ENCODE results near the gene HDAC4. TPM values are rescaled to one million over a fixed set of nuclear protein-coding genes. Genes with fewer than 3 reads are reported as not detected.

Gene HDAC4
- total RNA-seq, 4 donors from 2014 or later: 21.6 to 72.7 (median 35.2) TPM

- peaks cover 0 to 4% (median 4%) of the 10 kb centered on the region in 3 donors for H3K9me3 ChIP-seq
- no peak overlapping the region for H3K4me3 ChIP-seq
- peak overlapping the region in 1 of 4 donors; percentile 13 for H3K27ac ChIP-seq
- H3K27me3 ChIP-seq: no peaks in the 10 kb centered on the region
- DNase-seq: no peak
- intact Hi-C loops (cut with DNase I): no loop called here
- 85 to 94% methylated on average over 5 to 10 of the region's 12 CpGs for WGBS, 2 donors
- peaks cover 4 to 74% (median 7%) of the 10 kb centered on the region in 3 donors for H3K36me3 ChIP-seq
- TF ChIP-seq CTCF (IDR thresholded peaks at IDR 0.05) (no peak), POLR2A (IDR thresholded peaks at IDR 0.05) (no peak)
- H3K4me1 ChIP-seq: peaks cover 0 to 2% (median 0%) of the 10 kb centered on the region in 3 donors
Measured at GRCh38 chr2:239193401-239193811, 207.4 kb downstream of the HDAC4 start.

- H3K27me3 ChIP-seq: no peaks in the 10 kb centered on the region
- peaks cover 0 to 6% (median 4%) of the 10 kb centered on the region in 3 donors for H3K9me3 ChIP-seq
- intact Hi-C loops (cut with DNase I): no loop called here
- H3K36me3 ChIP-seq: peaks cover 4 to 74% (median 7%) of the 10 kb centered on the region in 3 donors
- 84 to 85% methylated on average over 8 of the region's 8 CpGs for WGBS, 2 donors
- peak overlapping the region in 1 of 4 donors; percentile 13 for H3K27ac ChIP-seq
- no peak for TF ChIP-seq POLR2A (IDR thresholded peaks at IDR 0.05)
- no peak for TF ChIP-seq CTCF (IDR thresholded peaks at IDR 0.05)
- no peak for DNase-seq
- no peak overlapping the region for H3K4me3 ChIP-seq
- no peaks in the 10 kb centered on the region for H3K4me1 ChIP-seq
Measured at GRCh38 chr2:239192975-239193374, 207.8 kb downstream of the HDAC4 start.

- no peak for DNase-seq
- peaks cover 4 to 74% (median 7%) of the 10 kb centered on the region in 3 donors for H3K36me3 ChIP-seq
Measured at GRCh38 chr2:239192456-239192855, 208.4 kb downstream of the HDAC4 start.

GRCh38 chr2:239190921-239191885 is 209.6 kb downstream of the HDAC4 start:
- H3K9me3 ChIP-seq: peaks cover 0 to 6% (median 4%) of the 10 kb centered on the region in 3 donors
- intact Hi-C loops (cut with DNase I): no loop called here
- H3K4me1 ChIP-seq: no peaks in the 10 kb centered on the region
- H3K27ac ChIP-seq: no peak overlapping the region
- DNase-seq: no peak
- WGBS, 2 donors: 87 to 94% methylated on average over 6 to 12 of the region's 15 CpGs
- no peak for TF ChIP-seq CTCF (IDR thresholded peaks at IDR 0.05)
- TF ChIP-seq POLR2A (IDR thresholded peaks at IDR 0.05): no peak
- no peak overlapping the region for H3K4me3 ChIP-seq
- H3K36me3 ChIP-seq: peaks cover 7 to 74% (median 7%) of the 10 kb centered on the region in 3 donors
- no peaks in the 10 kb centered on the region for H3K27me3 ChIP-seq

More at GRCh38 chr2:239192456-239192855, 208.4 kb downstream of the HDAC4 start:
- 71 to 90% methylated on average over 12 to 17 of the region's 17 CpGs for WGBS, 2 donors
- H3K27ac ChIP-seq: no peak overlapping the region
- H3K27me3 ChIP-seq: no peaks in the 10 kb centered on the region
- TF ChIP-seq POLR2A (IDR thresholded peaks at IDR 0.05) (no peak), CTCF (IDR thresholded peaks at IDR 0.05) (no peak)
- no peak overlapping the region for H3K4me3 ChIP-seq
- no peaks in the 10 kb centered on the region for H3K4me1 ChIP-seq
- peaks cover 0 to 6% (median 4%) of the 10 kb centered on the region in 3 donors for H3K9me3 ChIP-seq
- intact Hi-C loops (cut with DNase I): no loop called here

- no peak for DNase-seq
- Histone ChIP-seq H3K9me3 (peaks cover 0 to 6% (median 4%) of the 10 kb centered on the region in 3 donors), H3K27ac (no peak overlapping the region), H3K27me3 (no peaks in the 10 kb centered on the region), H3K4me1 (no peaks in the 10 kb centered on the region), H3K4me3 (no peak overlapping the region), H3K36me3 (peaks cover 7 to 75% (median 12%) of the 10 kb centered on the region in 3 donors)
- WGBS, 2 donors: 91 to 94% methylated on average over 17 to 18 of the region's 22 CpGs
- no peak for TF ChIP-seq CTCF (IDR thresholded peaks at IDR 0.05)
- TF ChIP-seq POLR2A (IDR thresholded peaks at IDR 0.05): no peak
- intact Hi-C loops (cut with DNase I): no loop called here
Measured at GRCh38 chr2:239190361-239190760, 210.5 kb downstream of the HDAC4 start.
